H1 (cell line): Measurements from ENCODE around the gene SESN2. TPM values are rescaled to one million over a fixed set of nuclear protein-coding genes. Genes with fewer than 3 reads are reported as not detected.
A peak's percentile ranks its signal among the peaks of the same experiment; 100 is the strongest.

Source experiments
- CTCF ChIA-PET: fragments of 300-600 bp; sonication (Branson Sonifier 250); formaldehyde crosslinking; loops from one replicate; lab custom pipeline; 2021; ENCODE audit not compliant: partially characterized antibody; lab: Charles Lee
- POLR2A ChIA-PET: fragments of 300-600 bp; sonication (Branson Sonifier 250); formaldehyde crosslinking; loops from one replicate; lab custom pipeline; 2021; ENCODE audit warnings: inconsistent platforms; ENCODE audit not compliant: partially characterized antibody; lab: Charles Lee
- DNase-seq, 2 experiments: peaks; one replicate each; pipeline versions ENCODE4 v3.0.0 to v3.0.0-alpha.2; 2010 to 2022; ENCODE audit warnings: low spot score in 2 of 2, low read depth in 1 of 2, mixed read lengths in 1 of 2
- FAIRE-seq: peaks from 2 replicates; lab custom pipeline; 2011; peaks lifted over from hg19 to GRCh38; lab: Jason Lieb, UNC
- H2AFZ ChIP-seq: 2 replicates; pipeline ENCODE4 v1.8.1; 2012; ENCODE audit warnings: low read length, inconsistent platforms
- H2AK5ac ChIP-seq: 2 replicates; pipeline ENCODE4 v1.6.1; 2013; ENCODE audit warnings: low read depth, low read length
- H2BK120ac ChIP-seq: replicated peaks from 2 replicates; pipeline ENCODE3; 2013; ENCODE audit warnings: low read depth, low read length, inconsistent platforms
- H2BK12ac ChIP-seq: 2 replicates; pipeline ENCODE4 v1.6.1; 2013; ENCODE audit warnings: low read depth, low read length
- H2BK15ac ChIP-seq: 2 replicates; pipeline ENCODE4 v1.6.1; 2013; ENCODE audit warnings: low read length
- H2BK20ac ChIP-seq: 2 replicates; pipeline ENCODE4 v1.6.1; 2013; ENCODE audit warnings: low read length
- H2BK5ac ChIP-seq: 2 replicates; pipeline ENCODE4 v1.6.1; 2013; ENCODE audit warnings: low read depth, low read length
- H3K14ac ChIP-seq: 2 replicates; pipeline ENCODE4 v1.6.1; 2013; ENCODE audit warnings: inconsistent platforms; ENCODE audit not compliant: insufficient read length
- H3K18ac ChIP-seq: 2 replicates; pipeline ENCODE4 v1.6.1; 2013; ENCODE audit warnings: low read length; ENCODE audit errors: extremely low read depth
- H3K23ac ChIP-seq: 2 replicates; pipeline ENCODE4 v1.6.1; 2013; ENCODE audit warnings: inconsistent platforms; ENCODE audit not compliant: insufficient read length
- H3K23me2 ChIP-seq: 2 replicates; pipeline ENCODE4 v1.6.1; 2013; ENCODE audit warnings: low read depth, low read length
- H3K27ac ChIP-seq: 2 replicates; pipeline ENCODE4 v1.6.1; 2011; ENCODE audit warnings: low read depth, low read length, inconsistent platforms
- H3K27me3 ChIP-seq, 4 experiments: replicated peaks in 1 of 4; 1 replicate in 1 of 4; 2 replicates in 3 of 4; pipeline versions ENCODE4 v1.6.1 to v1.8.1; 2011 to 2013; ENCODE audit warnings: low read length in 3 of 4, mild to moderate bottlenecking in 3 of 4, inconsistent platforms in 2 of 4, mixed read lengths in 2 of 4, moderate library complexity in 1 of 4; ENCODE audit not compliant: control insufficient read depth in 3 of 4, insufficient read depth in 3 of 4; ENCODE audit errors: extremely low read depth in 1 of 4
- H3K36me3 ChIP-seq, 4 experiments: 2 replicates each; pipeline versions ENCODE4 v1.6.1 to v1.8.1; 2011 to 2013; ENCODE audit warnings: mild to moderate bottlenecking in 4 of 4, low read length in 3 of 4, moderate library complexity in 2 of 4, control low read depth in 1 of 4, inconsistent platforms in 1 of 4; ENCODE audit not compliant: insufficient read depth in 4 of 4, control insufficient read depth in 2 of 4
- H3K4ac ChIP-seq: replicated peaks from 2 replicates; pipeline ENCODE3; 2013; ENCODE audit warnings: low read length, low read depth, mixed read lengths, inconsistent platforms; ENCODE audit not compliant: insufficient read length
- H3K4me1 ChIP-seq, 4 experiments: replicated peaks in 1 of 4; 1 replicate in 1 of 4; 2 replicates in 3 of 4; pipeline versions ENCODE4 v1.6.1 to v1.8.1; 2011 to 2013; ENCODE audit warnings: low read length in 3 of 4, inconsistent platforms in 2 of 4, mixed read lengths in 1 of 4; ENCODE audit not compliant: insufficient read depth in 4 of 4, control insufficient read depth in 3 of 4
- H3K4me2 ChIP-seq, 2 experiments: 2 replicates each; pipeline versions ENCODE4 v1.6.1 to v1.8.1; 2011 to 2013; ENCODE audit warnings: low read depth in 2 of 2, low read length in 2 of 2, control low read depth in 1 of 2, inconsistent platforms in 1 of 2, mild to moderate bottlenecking in 1 of 2; ENCODE audit not compliant: insufficient read depth in 1 of 2
- H3K4me3 ChIP-seq, 4 experiments: fragments of 200-600, 300-600 bp in 1 of 4; sonication (generic), shearing (Covaris generic), sonication (Bioruptor Twin) in 1 of 4; 2 replicates each; pipeline versions ENCODE4 v1.5.1 to v1.8.1; 2011 to 2016; ENCODE audit warnings: low read length in 4 of 4, low read depth in 3 of 4, control low read depth in 2 of 4, inconsistent platforms in 2 of 4, mild to moderate bottlenecking in 2 of 4, mixed read lengths in 1 of 4, moderate library complexity in 1 of 4; ENCODE audit not compliant: insufficient read depth in 2 of 4; ENCODE audit errors: extremely low read depth in 1 of 4
- H3K56ac ChIP-seq: replicated peaks from 2 replicates; pipeline ENCODE3; 2013; ENCODE audit warnings: low read depth, mild to moderate bottlenecking, mixed read lengths, low read length, inconsistent platforms; ENCODE audit not compliant: insufficient read length
- H3K79me1 ChIP-seq: 2 replicates; pipeline ENCODE4 v1.6.1; 2013; ENCODE audit warnings: low read depth, low read length, control low read depth
- H3K79me2 ChIP-seq, 2 experiments: 2 replicates each; pipeline versions ENCODE4 v1.6.1 to v1.8.1; 2012 to 2013; ENCODE audit warnings: low read length in 2 of 2, mild to moderate bottlenecking in 2 of 2, inconsistent platforms in 1 of 2; ENCODE audit not compliant: insufficient read depth in 2 of 2, control insufficient read depth in 1 of 2
- H3K9ac ChIP-seq, 4 experiments: replicated peaks in 1 of 4; 1 replicate in 1 of 4; 2 replicates in 3 of 4; pipeline versions ENCODE4 v1.6.1 to v1.8.1; 2011 to 2013; ENCODE audit warnings: low read depth in 3 of 4, low read length in 3 of 4, control low read depth in 2 of 4, mild to moderate bottlenecking in 2 of 4, moderate library complexity in 2 of 4, inconsistent platforms in 1 of 4; ENCODE audit errors: extremely low read depth in 1 of 4
- H3K9me3 ChIP-seq, 2 experiments: 2 replicates each; pipeline versions ENCODE4 v1.6.1 to v1.8.1; 2012 to 2013; ENCODE audit warnings: mild to moderate bottlenecking in 2 of 2, moderate library complexity in 2 of 2, control low read depth in 1 of 2, inconsistent platforms in 1 of 2, low read depth in 1 of 2, low read length in 1 of 2, mixed read lengths in 1 of 2; ENCODE audit not compliant: insufficient read depth in 2 of 2
- H4K20me1 ChIP-seq, 2 experiments: replicated peaks in 1 of 2; 2 replicates each; pipeline versions ENCODE3 to v1.8.1; 2011 to 2013; ENCODE audit warnings: inconsistent platforms in 2 of 2, low read length in 2 of 2, mild to moderate bottlenecking in 1 of 2; ENCODE audit not compliant: insufficient read depth in 2 of 2, control insufficient read depth in 1 of 2
- H4K5ac ChIP-seq: 2 replicates; pipeline ENCODE4 v1.6.1; 2013; ENCODE audit warnings: low read length, low read depth, mixed read lengths, inconsistent platforms; ENCODE audit not compliant: insufficient read length
- H4K8ac ChIP-seq: 2 replicates; pipeline ENCODE4 v1.8.0; 2013; ENCODE audit warnings: mild to moderate bottlenecking, moderate library complexity, low read length, inconsistent platforms; ENCODE audit not compliant: insufficient read depth; ENCODE audit errors: extremely low read depth
- H4K91ac ChIP-seq: replicated peaks from 2 replicates; pipeline ENCODE3; 2013; ENCODE audit warnings: low read length, mixed read lengths, inconsistent platforms; ENCODE audit not compliant: insufficient read length
- CBX5 ChIP-seq: fragments of 300-800, 300-1000 bp; sonication (generic); IDR thresholded peaks from 2 replicates; pipeline ENCODE4 v1.7.1; 2016; ENCODE audit warnings: antibody characterized with exemption, low read length, low read depth
- EZH2 ChIP-seq: fragments of 200-600 bp; sonication (generic); IDR thresholded peaks from 2 replicates; pipeline ENCODE4 v1.7.1; 2012; ENCODE audit warnings: low read depth, mild to moderate bottlenecking, moderate library complexity, low read length, inconsistent platforms; ENCODE audit not compliant: severe bottlenecking
- FOSL1 ChIP-seq: IDR thresholded peaks from 2 replicates; pipeline ENCODE4 v1.6.1; 2011; ENCODE audit warnings: mild to moderate bottlenecking, low read depth, low read length, moderate library complexity; ENCODE audit not compliant: insufficient read depth
- KDM1A ChIP-seq: fragments of 200-600, 300-600 bp; sonication (generic); IDR thresholded peaks from 2 replicates; pipeline ENCODE4 v1.7.1; 2016; ENCODE audit warnings: mild to moderate bottlenecking, low read length, borderline replicate concordance
- KDM5A ChIP-seq: fragments of 200-600 bp; IDR thresholded peaks from 2 replicates; pipeline ENCODE4 v1.7.1; 2012; ENCODE audit warnings: mild to moderate bottlenecking, low read length, inconsistent platforms, mixed read lengths
- POLR2A ChIP-seq, 2 experiments: IDR thresholded peaks; 1 replicate in 1 of 2; 2 replicates in 1 of 2; pipeline ENCODE4 v1.6.1; 2011; ENCODE audit warnings: low read depth in 2 of 2, low read length in 2 of 2, mild to moderate bottlenecking in 2 of 2; ENCODE audit errors: control extremely low read depth in 1 of 2
- POU5F1 ChIP-seq: IDR thresholded peaks from 2 replicates; pipeline ENCODE4 v1.6.1; 2011; ENCODE audit warnings: low read depth, mild to moderate bottlenecking, low read length, moderate library complexity
- SIN3A ChIP-seq, 2 experiments: IDR thresholded peaks in 1 of 2; conservative IDR thresholded peaks in 1 of 2; 2 replicates each; pipeline ENCODE4 v1.6.1; 2011 to 2012; ENCODE audit warnings: low read length in 2 of 2, improper control_type of control experiment in 1 of 2, low read depth in 1 of 2, mild to moderate bottlenecking in 1 of 2
- SP4 ChIP-seq: IDR thresholded peaks from 2 replicates; pipeline ENCODE4 v1.6.1; 2012; ENCODE audit warnings: low read length, inconsistent platforms
- TAF1 ChIP-seq: IDR thresholded peaks from 2 replicates; pipeline ENCODE4 v1.6.1; 2011; ENCODE audit warnings: mild to moderate bottlenecking, low read depth, low read length
- TCF12 ChIP-seq: IDR thresholded peaks from 2 replicates; pipeline ENCODE4 v1.6.1; 2011; ENCODE audit warnings: low read depth, mild to moderate bottlenecking, low read length
- WGBS, 2 experiments: shearing (Covaris generic) in 1 of 2; methylation state at CpG; one replicate each; pipeline versions ENCODE4 v1.1.6 to v1.1.7; 2013 to 2015; ENCODE audit warnings: low lambda C conversion rate in 2 of 2, mixed read lengths in 2 of 2, inconsistent platforms in 1 of 2, low coverage in 1 of 2, missing lambda C conversion rate in 1 of 2; ENCODE audit not compliant: insufficient replicate concordance in 2 of 2, insufficient coverage in 1 of 2, insufficient read length in 1 of 2; ENCODE audit errors: extremely low coverage in 1 of 2, missing lambda C conversion rate in 1 of 2; 5-methylcytosine and 5-hydroxymethylcytosine counted together
- polyA plus RNA-seq, 7 experiments: library from polyadenylated mRNA; depleted of rRNA in 3 of 7; stranded (reverse) in 5 of 7; unstranded in 2 of 7; fragments of >200 nt in 5 of 7; fragments of 200-250 nt in 2 of 7; gene quantifications; 1 replicate in 5 of 7; 2 replicates in 1 of 7; 4 replicates in 1 of 7; pipeline versions ENCODE4 v1.2.1 to v1.2.3, GENCODE V29; 2011 to 2013; ENCODE audit warnings: missing spikeins in 2 of 7, mixed read lengths in 2 of 7
- total RNA-seq: library from RNA; stranded (reverse); fragmentation: NEBNext Ultra II Directional; extraction: Animal tissue kit (Norgen Biotek cat#: 25700); gene quantifications from 2 replicates; pipeline ENCODE4 v1.2.1, GENCODE V29; 2021

The SESN2 gene
- total and polyA plus RNA-seq, 2 of the 8 experiments (the other 6 are each of a cell fraction or from before 2014, with no cell fraction given), result 25.1 to 33.0 TPM

GRCh38 chr1:28235755-28236655, 23.3 kb upstream of the SESN2 start, which contains the start of gene ATP5IF1:
Gene ATP5IF1, plus strand, starts transcription at chr1:28236124. Its CDS starts 60 bp downstream, at chr1:28236184.
- peak within 1 kb of the TSS; percentile 99 for H3K18ac ChIP-seq
- H3K4ac ChIP-seq, result peak within 1 kb of the TSS; percentile 29
- 2% methylated on average over 60 of the region's 60 CpGs; no CpG with 5 or more reads in 1 of the 2 experiments for WGBS, 2 experiments
- H2BK20ac ChIP-seq, result 0 out of 2 replicates have a peak within 1 kb of the TSS, but pooled peaks have one; percentile 23
- H3K9me3 ChIP-seq, result no peaks in the 10 kb centered on the region
- H4K8ac ChIP-seq, result peak within 1 kb of the TSS; percentile 92; the same call in 1 of the 2 replicates
- FAIRE-seq (no peak), DNase-seq (peak; percentile 88 to 90)
- H4K91ac ChIP-seq, result peak within 1 kb of the TSS; percentile 88
- no peak within 1 kb of the TSS for H2BK120ac ChIP-seq
- no peak within 1 kb of the TSS for H3K14ac ChIP-seq
- ChIA-PET CTCF (interaction anchor here (0.5 to 4.0 kb wide), 6 partner anchors 9 to 145 kb away, joined by 3 to 21 read pairs (median 4); no protein-coding TSS in a partner anchor), POLR2A (interaction anchor here (0.8 to 9.1 kb wide), 14 partner anchors 8 to 342 kb away, joined by 3 to 116 read pairs (median 4); partner anchors contain the start of genes PHACTR4, RCC1 and SESN2)
- H4K5ac ChIP-seq, result peak within 1 kb of the TSS; percentile 38
- no peaks in the 10 kb centered on the region for H3K27me3 ChIP-seq
- peak within 1 kb of the TSS; percentile 84 for H3K27ac ChIP-seq
- H2AFZ ChIP-seq, result peak within 1 kb of the TSS; percentile 58
- H2BK5ac ChIP-seq, result peak within 1 kb of the TSS; percentile 96
- H3K4me1 ChIP-seq, result peaks cover 0 to 4% (median 4%) of the 10 kb centered on the region in 4 experiments; a peak in 4 of 7 replicates
- H3K36me3 ChIP-seq, result peaks cover 2 to 10% (median 8%) of the 10 kb centered on the region in 4 experiments; a peak in 5 of 8 replicates
- H2AK5ac ChIP-seq, result no peak within 1 kb of the TSS
- no peaks in the 10 kb centered on the region for H4K20me1 ChIP-seq
- peaks cover 11% of the 10 kb centered on the region; the same call in 1 of the 2 replicates for H3K23me2 ChIP-seq
- H3K9ac ChIP-seq, result peak within 1 kb of the TSS; percentile 80 to 98 (median 95)
- H3K79me2 ChIP-seq, result peaks cover 12 to 40% of the 10 kb centered on the region in 2 experiments
- H3K79me1 ChIP-seq, result peaks cover 12% of the 10 kb centered on the region
- 0 out of 2 replicates have a peak within 1 kb of the TSS, but pooled peaks have one; percentile 99 for H2BK15ac ChIP-seq
- H3K4me2 ChIP-seq, result peak within 1 kb of the TSS; percentile 87 to 93
- H3K56ac ChIP-seq, result peak within 1 kb of the TSS; percentile 70
- peak within 1 kb of the TSS; percentile 89 for H2BK12ac ChIP-seq
- no peak within 1 kb of the TSS for H3K23ac ChIP-seq
- peak within 1 kb of the TSS; percentile 94 to 99 (median 96) for H3K4me3 ChIP-seq
- TF ChIP-seq KDM5A (peak; percentile 65), TCF12 (no peak), FOSL1 (no peak), POU5F1 (no peak), EZH2 (no peak), TAF1 (peak; percentile 87), KDM1A (no peak), POLR2A (IDR thresholded peaks at IDR 0.05; ENCODE audit: control extremely low read depth in 1 of 2, low read depth in 2 of 2, low read length in 2 of 2) (peak; percentile 86 to 94), SIN3A (conservative IDR thresholded peaks at IDR 0.05 in 1 of 2, IDR thresholded peaks at IDR 0.05 in 1 of 2; ENCODE audit: low read depth in 1 of 2, low read length in 2 of 2) (peak in 1 of 2 experiments; percentile 81; a peak in 2 of 4 replicates), SP4 (0 out of 2 replicates have a peak, but pooled peaks have one; percentile 27), CBX5 (no peak)
